Cerebellar cortex (tissue), 1 donor: ENCODE results near the gene GNAZ.
"Not testable (repeated sequence)": the region's sequence is repeated elsewhere in the genome, so short reads cannot be mapped to it uniquely, and the experiment has no call there.

Experiments used
- DNase-seq: peaks from one replicate; pipeline ENCODE4 v3.0.0-alpha.2; 2015; ENCODE audit warnings: low spot score

GNAZ gene

DNA sequence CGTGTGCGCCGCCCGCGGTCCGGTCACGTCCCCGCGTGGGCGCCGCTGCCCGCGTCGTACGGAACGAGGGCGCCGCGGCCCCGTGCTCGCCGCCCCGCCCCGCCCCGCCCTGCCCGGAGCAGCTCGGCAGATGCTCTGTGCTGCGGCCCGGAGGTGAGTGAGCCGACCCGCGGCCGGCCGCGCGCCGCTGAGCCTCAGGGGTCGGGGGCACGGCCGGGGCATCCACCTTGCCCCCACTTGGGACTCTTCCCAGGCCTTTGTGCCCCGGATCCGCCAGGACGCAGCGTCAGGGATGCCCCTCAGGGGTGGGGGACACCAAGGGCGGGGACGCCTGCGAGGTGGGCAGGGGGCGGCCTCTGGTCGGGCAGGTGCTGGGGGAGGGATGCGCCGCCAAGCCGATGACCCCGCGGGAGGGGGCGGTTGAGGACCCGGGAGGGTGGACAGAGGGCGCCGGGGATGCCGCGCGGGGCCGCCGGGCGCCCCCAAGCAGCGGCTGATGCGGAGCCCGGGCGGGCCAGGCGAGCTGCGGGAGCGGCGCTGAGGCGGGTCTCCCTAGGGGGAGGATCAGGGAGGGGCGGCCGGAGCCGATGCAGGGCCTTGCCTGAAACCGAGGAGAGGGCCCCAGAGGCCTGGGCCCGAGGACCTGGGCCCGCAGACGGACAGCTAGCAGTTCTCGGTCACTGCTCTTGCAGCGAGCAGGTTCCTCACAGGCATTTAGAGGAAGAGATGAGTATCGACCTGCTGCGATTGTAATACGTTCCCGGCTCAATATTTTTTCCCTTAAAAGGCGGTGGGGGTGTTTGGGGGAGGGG is at the start of gene GNAZ:
TSS of gene GNAZ (plus strand) at position 102 of the 812 bp plus-strand sequence. CDS start 25,177 bp downstream, outside the sequence.
- DNase-seq = no peak

DNA sequence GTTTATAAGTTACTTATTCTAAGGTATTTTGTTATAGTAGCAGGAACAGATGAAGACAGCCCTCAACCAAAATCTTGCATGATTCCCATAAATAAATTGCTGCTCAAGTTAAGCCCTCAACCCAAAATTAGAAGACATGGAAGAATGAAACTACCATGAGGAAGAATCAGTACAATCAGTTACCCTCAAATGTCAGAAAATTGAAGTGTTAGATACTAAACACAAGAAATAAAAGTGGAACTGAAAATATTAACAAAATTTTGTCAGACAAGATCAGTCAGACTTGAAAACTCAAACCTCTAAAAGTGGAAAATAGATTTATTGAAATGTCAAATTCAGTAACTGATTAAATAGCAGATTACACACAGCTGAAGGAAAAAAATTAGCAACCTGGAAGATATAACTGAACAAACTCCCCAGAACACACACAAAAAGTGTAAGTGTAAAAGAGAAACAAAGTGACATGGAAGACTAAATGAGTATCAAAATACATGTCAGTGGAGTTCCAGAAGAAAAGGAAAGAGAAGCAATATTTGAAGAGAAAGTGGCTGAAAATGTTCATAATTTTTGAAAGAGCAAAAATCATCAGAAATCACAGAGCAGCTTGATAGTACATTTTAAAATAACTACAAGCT is 49.5 kb upstream of the GNAZ start:
- no peak for DNase-seq

DNA sequence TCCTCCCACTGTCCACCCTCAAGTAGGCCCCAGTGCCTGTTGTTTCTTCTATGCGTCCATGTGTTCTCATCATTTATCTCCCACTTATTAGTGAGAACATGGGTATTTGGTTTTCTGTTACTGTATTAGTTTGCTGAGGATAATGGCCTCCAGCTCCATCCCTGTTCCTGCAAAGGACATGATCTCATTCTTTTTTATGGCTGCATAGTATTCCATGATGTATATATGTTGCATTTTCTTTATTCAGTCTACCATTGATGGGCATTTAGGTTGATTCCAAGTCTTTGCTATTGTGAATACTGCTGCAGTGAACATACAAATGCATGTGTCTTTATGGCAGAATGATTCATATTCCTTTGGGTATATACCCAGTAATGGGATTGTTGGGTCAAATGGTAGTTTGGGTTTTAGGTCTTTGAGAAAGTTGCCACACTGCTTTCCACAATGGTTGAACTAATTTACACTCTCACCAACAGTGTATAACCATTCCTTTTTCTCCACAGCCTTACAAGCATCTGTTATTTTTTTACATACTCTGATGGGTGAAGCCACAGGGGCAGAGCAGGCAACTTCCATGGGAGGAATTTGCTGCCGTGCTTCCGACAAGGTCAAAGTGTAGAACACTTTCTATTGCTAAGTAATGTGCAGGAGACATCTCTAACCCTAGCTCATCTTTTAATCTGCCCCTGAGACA is 48.5 kb upstream of the GNAZ start:
- DNase-seq = not testable (repeated sequence)

DNA sequence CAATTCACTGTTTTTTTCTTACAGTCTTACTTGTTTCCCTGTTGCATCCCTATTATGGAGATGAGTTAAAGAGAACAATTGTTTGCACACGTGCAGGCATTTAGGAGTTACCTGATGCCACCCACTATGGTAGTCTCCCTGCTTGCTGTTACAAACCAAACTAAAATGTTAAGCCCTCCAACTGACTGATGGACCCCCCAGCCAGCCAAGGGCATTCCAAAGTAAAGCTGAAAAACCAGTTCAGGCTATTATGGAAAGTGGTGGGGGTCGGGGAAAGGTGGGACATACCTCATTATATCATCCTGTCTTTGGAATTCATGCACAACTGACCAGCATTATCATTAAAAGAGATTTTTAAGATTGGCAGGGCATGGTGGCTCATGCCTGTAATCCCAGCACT is 47.0 kb upstream of the GNAZ start:
- no peak for DNase-seq

DNA sequence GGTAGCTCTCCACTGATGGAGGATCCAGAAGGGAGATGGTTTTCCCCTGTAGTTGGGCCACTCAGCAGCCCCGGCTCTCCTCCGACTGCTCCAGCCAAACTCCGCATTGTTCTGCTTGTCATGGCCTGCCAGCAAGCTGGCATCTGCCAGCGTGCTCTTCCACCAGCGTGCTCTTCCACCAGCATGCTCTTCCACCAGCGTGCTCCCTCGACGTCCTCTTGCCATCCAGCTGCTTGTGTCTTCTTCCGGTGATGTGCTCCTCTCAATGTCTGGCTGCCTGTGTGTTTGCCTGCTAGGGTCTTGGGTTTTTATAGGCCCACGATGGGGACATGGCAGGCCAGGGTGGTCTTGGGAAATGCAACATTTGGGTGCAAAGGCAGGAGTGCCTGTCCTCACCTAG is 43.5 kb upstream of the GNAZ start:
- no peak for DNase-seq

DNA sequence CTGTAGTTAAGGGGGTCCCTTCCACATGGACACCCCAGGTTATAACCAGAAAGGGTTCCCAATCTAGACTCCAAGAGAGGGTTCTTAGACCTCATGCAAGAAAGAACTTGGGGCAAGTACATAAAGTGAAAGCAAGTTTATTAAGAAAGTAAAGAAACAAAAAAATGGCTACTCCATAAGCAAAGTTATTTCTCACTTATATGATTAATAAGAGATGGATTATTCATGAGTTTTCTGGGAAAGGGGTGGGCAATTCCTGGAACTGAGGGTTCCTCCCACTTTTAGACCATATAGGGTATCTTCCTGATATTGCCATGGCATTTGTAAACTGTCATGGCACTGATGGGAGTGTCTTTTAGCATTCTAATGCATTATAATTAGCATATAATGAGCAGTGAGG is 42.5 kb upstream of the GNAZ start:
- DNase-seq = not testable (repeated sequence)

DNA sequence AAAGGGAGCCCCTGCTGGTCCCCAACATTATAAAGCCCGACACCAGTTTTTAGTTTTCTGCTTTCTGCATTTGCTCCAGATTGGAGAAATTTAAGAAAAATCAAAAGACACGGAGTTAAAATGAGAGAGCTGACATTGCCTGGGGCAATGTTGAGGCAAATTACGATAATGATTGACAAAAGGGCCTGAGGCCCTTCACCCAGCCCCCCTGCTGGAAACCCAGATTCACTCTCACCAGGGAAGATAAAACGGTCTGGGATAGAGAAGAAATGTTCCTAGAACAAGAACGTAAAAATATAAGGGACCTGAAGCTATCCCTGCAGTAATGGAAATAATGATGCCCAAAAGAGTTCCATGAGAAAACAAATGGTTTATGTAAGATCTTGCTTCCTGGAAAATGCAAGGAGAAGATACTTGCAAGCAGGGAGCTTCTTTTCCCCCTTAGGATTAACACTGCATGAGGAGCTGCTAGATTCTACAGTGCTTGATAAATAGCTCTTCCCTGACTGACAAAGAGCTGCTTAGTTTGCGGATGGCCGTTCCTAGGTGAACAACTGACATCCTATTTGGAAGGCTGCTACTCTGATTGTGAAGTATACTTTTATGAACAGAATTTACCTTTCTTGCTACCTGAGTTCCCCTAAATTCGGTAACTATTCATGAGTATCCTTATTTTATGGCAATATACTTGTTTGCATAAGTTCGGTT is 40.6 kb upstream of the GNAZ start:
- DNase-seq = no peak

DNA sequence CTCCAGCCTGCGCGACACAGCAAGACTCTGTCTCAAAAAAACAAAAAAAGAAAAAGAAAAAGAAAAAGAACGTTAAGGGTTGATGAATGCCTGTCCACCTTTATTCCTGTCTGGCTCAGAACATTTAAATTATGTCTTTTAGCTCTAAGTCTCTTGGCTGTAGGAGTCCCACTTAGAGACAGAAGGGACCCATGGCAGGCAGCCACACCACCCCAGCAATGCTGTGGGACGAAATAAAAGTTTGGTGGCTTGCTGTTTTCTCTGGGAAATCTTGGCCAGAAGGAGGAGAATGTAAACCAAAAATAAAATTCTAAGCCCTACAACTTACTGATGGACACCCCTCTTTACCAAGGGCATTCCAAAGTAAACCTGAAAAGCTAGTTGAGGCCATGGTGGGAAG is 38.9 kb upstream of the GNAZ start:
- no peak for DNase-seq

DNA sequence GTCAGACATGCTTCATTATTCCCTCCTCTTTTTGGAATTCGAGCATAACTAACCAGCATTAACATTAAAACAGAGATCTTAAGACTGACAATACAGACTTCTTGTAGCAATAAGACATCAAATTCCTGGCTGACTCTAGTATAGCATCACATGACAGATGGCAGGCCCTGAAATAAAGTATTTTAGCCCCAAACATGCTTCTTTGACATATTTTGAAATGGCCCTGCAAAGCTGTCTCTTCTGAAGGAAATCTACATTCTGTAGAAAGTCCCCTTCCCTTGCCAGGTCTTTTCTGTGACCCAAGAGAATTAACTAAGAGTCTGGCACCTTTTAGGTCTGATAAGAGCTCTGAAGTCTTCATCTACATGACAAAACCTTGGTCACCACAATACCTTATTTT is 38.5 kb upstream of the GNAZ start:
- no peak for DNase-seq

DNA sequence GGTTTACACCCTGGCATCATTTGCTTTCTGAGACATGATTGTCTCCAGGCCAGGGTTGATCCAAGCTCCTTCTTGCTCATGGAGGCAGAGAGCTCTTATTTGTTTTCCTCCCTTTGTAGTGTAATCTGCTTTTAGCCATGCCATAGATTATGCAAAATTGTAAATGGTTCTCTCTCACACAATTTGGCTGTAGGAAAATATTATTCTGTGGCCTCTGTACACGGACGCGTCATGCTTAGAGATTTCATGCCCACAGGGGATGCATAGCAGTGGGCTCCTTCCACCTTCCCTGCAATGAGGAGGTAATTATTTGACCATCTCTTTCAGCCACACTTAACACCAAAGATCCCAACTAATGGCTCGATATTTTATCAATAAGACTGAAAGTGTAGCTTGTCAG is 37.7 kb upstream of the GNAZ start:
- no peak for DNase-seq

DNA sequence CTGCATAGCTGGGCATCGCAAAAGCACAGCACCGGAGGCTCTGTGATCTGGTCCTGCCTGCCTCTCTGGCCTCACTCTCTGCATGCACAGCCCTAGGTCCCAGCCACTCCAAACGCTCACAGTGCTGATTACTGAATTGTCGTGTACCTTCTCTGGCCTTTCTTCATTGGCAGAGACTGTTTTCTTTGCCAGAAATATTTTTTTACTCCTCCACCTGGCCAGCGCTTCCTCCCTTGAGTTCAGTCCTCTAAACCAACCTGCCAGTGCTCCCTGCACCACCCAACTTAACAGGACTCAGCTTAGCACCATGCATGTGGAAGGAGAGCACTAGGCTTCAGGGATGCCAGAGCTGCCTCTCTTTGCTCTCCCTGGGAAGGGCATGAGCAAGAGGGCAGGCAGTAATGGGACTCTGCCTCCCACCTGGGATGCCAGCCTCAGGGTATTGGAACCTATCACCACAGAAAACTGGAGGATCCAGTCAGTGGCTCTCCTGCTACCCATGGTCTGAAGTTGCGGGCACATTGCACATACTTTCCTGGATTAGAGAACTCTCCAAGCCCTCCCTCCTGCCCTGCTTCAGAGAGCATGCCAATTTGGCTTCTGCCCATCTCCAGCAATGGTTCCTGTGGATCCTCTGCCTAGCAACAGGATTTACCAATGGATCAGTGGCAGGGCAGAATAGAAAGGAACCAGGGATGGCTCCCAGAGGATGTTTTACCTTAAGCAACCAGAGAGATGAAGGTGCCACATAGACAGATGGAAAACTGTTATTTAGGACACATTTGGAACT is 37.0 kb upstream of the GNAZ start:
- DNase-seq = peak; percentile 92

DNA sequence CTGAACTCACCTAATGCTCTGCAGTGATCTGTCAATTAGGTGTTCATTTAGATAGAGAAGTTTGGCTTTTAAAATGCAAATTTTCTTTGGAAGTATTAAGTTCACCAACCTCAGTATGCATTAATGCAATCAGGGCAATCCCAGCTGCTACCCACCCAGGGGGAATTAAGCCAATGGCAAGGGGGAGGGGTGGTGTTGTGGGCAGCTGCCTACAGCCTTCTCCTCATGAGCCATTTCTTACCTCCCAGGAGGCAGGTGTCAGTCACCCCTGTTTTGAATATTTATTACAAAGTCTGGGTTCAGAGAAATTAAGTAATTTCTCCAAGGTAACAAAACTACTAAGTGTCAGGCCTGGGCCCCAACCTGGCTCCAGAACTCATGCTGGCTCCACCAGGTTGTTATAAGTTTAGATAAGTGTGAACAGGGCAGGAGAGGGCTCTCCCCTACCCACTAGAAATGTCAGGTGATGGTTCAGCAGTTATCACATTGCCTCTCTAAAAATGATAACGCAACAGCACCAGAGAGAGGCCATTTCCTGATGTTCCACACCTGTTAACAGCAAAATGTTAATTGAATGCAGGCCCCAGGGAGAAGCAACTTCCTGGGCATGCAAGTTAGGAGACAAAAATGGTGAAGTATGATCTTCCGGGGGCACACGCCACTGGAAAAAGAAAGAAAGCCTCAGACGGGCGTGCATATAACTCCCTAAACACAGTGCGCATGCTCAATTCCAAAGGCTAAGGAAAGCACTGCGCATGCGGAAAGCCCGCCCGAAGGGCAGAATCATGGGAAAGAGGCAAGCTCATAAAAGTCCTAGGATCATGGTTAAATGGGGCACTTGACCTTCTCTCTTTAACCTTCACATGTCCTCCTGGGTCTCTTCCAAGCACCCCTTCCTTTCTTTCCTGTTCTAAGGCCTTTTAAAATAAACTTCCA is 35.4 kb upstream of the GNAZ start:
- DNase-seq = no peak

DNA sequence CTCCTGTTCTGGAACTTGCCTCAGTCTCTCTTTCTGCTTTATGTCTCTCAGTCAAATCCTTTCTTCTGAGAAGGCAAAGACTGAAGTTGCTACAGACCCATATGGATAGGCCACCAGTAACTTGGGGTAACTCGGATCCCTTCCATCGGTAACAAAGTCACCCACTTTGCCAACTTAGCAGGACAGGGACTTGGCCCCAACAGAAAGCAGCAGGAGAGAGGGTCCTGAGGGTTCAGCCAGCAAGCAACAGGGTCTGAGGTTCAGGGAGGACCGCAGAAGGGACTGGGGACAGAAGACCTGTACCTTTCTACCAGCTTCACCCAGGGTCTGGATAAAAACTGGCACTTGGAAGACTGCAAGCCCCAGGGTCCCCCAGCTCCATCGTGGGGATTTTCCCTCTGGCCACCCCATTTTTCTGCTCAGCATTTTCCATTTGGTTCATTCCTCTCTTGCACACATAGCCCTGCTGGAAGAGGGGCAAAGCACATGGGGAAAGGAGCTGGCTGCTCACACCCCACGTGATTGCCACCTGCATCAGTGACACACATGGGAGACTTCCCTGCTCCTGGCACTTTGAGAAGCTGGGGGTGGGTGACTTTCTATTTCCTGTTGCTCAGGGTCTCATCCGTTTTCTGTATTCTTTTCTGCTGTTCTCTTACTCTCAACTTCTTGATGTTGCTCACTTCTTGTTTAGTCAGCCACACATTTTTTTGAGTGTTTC is 34.6 kb upstream of the GNAZ start:
- DNase-seq = no peak

DNA sequence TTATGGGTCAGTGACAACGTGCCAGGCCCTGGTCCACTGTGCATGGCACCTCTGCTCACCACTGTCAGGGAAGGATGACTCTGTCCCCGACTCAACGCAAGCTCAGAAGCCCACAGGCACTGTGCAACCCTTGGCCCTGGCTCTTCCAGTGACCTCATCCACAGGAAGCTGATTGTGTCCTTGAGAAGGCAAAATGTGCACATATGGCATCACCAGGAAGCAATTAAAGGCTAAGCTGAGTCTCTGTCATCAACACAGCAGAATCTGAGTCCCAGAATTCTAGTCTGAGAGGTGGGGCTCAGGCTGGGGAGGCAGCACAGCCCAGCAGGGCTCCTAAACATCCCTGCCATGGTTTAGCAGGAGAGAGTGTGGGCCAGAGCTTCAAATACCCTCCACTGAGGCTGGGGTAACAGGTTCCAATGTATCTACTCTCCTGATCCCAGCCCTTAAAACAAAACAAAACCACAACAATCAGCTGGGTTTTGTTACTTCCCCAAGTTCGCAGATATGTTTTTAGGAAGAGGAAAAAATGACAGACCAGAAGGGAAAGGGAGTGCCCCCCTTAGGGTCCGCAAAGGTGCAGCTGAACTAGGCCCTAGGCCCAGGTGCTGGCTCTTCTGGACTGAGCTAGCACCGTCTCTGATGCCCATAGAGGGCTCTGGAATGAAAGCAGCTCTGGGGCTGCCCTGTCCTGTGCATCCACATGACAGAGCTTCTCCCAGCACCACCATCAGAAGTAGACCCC is 33.5 kb upstream of the GNAZ start:
- peak; percentile 83 for DNase-seq

DNA sequence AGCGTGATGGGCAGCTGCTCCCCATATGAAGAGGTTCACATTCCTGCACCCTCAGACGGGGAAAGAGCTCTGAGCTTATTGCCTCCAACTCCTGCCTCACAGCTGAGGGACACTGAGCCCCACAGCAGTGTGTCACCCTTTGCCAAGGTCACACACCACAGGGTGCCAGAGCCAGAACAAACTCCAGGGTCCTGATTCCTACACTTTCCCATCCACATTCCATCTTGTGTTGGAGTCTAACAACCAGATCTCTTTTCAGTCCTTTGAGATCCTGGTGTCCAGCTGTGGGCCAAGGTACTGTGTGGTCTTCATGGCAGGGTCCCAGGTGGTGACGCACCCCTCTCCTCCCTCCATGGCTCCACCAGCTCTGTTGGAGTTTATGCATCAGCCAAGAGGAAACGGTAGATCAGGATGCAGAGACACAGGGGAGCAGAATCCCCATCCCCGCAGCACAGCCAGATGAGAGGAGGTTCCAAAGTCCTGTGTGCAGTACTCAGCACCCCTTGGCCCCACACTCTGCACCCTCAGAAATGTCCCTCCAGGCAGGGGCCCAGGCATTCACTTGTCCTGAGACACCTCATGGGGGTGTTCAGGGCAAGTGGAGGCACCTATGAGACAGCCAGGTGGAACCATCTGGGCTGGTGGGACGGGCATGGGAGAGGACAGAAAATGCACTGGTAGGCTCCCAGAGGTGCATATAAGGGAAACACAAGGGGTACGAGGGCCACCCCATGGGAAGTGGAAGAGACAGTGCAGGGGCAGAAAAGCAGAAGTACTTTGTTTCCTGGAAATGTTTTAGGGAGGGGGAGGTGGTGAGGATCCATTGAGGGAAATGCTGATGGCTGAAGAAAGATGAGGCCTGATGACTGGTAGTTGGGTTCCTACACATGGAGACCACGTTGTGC is 32.6 kb upstream of the GNAZ start:
- DNase-seq = no peak

DNA sequence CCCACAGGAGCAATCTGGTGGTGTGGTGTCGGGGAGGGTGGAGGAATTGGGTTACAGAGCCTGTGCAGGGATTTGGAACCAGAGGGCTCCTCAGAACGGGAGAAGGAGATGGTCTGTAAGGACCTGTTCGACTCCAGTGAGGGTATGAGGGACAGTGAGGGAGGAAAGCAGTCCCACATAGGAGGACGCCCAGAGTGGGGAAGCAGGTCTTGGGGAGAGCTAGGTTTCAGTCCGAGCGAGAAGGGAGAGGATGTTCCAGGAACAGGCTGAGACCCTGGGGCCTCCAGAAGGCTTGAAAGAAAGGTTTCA is 32.0 kb upstream of the GNAZ start:
- no peak for DNase-seq

DNA sequence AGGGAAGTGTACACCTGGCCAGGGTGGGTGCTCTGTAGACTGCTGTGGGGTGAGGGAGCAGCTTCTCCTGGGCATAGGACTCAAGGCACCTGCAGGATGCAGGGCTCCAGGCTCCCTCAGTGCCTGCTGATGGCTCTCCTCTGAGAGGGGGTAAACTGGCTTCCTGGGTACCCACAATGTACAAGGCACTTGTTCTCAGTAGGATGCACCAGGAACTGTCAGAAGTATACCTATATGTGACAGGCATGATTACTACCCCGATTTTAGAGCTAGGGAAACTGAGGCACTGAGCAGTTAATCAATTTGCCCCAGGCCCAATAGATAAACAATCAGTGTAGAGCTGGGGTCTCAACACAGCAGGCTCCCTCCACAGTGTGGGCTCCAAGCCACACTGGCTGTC is 31.4 kb upstream of the GNAZ start:
- DNase-seq = no peak

DNA sequence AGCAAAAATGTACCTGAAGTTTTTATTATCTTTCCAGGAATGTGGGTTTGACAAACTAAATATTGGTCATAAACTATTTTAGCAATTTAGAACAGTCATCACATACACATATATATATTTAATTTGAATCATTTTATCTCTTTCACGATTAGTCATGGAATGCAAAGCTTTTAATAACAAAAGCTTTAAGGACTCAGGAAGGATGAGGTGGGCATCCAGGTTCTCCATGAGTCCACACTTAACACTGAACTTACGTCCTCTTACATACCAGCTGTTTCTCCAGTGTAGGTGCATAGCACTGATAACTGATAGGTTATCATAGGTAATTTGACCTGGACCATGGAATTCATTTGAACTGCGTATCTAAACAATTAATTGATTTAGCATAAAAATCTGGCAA is 28.1 kb upstream of the GNAZ start:
- no peak for DNase-seq
